Measurements from ENCODE around the gene AKAP13.

AKAP13 gene

GRCh38 chr15:85722374-85723152 is 342.2 kb downstream of the AKAP13 start:
- in situ Hi-C loops (cut with MboI; ENCODE audit: low sequenced_read_pairs): no loop called here

- in situ Hi-C loops (cut with MboI; ENCODE audit: low sequenced_read_pairs): no loop called here
Measured at GRCh38 chr15:85723960-85724945, 343.9 kb downstream of the AKAP13 start.

- in situ Hi-C loops (cut with MboI; ENCODE audit: low sequenced_read_pairs): loop anchor here (5.0 kb wide), 1 partner anchor 112 kb away; no protein-coding TSS in a partner anchor
Measured at GRCh38 chr15:85725019-85725418, 344.6 kb downstream of the AKAP13 start.

GRCh38 chr15:85725564-85725963 is 345.2 kb downstream of the AKAP13 start:
- in situ Hi-C loops (cut with MboI; ENCODE audit: low sequenced_read_pairs): loop anchor here (5.0 kb wide), 1 partner anchor 112 kb away; no protein-coding TSS in a partner anchor

- in situ Hi-C loops (cut with MboI; ENCODE audit: low sequenced_read_pairs): loop anchor here (5.0 kb wide), 1 partner anchor 111 kb away; no protein-coding TSS in a partner anchor
Measured at GRCh38 chr15:85726454-85726853, 346.1 kb downstream of the AKAP13 start.

GRCh38 chr15:85727068-85727467 is 346.7 kb downstream of the AKAP13 start:
- in situ Hi-C loops (cut with MboI; ENCODE audit: low sequenced_read_pairs): loop anchor here (5.0 kb wide), 1 partner anchor 110 kb away; no protein-coding TSS in a partner anchor

- in situ Hi-C loops (cut with MboI; ENCODE audit: low sequenced_read_pairs): no loop called here
Measured at GRCh38 chr15:85730001-85730820, 349.8 kb downstream of the AKAP13 start.

GRCh38 chr15:85733416-85733815 is 353.0 kb downstream of the AKAP13 start:
- in situ Hi-C loops (cut with MboI; ENCODE audit: low sequenced_read_pairs): no loop called here

- in situ Hi-C loops (cut with MboI; ENCODE audit: low sequenced_read_pairs): no loop called here
Measured at GRCh38 chr15:85737061-85737460, 356.7 kb downstream of the AKAP13 start.

GRCh38 chr15:85741021-85741421 is 360.6 kb downstream of the AKAP13 start:
- in situ Hi-C loops (cut with MboI; ENCODE audit: low sequenced_read_pairs): no loop called here

GRCh38 chr15:85741662-85742061 is 361.3 kb downstream of the AKAP13 start:
- in situ Hi-C loops (cut with MboI; ENCODE audit: low sequenced_read_pairs): no loop called here

- in situ Hi-C loops (cut with MboI; ENCODE audit: low sequenced_read_pairs): no loop called here
Measured at GRCh38 chr15:85742186-85742821, 361.9 kb downstream of the AKAP13 start.

- in situ Hi-C loops (cut with MboI; ENCODE audit: low sequenced_read_pairs): no loop called here
Measured at GRCh38 chr15:85743392-85744055, 363.1 kb downstream of the AKAP13 start.

- in situ Hi-C loops (cut with MboI; ENCODE audit: low sequenced_read_pairs): no loop called here
Measured at GRCh38 chr15:85744579-85744978, 364.2 kb downstream of the AKAP13 start.

- in situ Hi-C loops (cut with MboI; ENCODE audit: low sequenced_read_pairs): no loop called here
Measured at GRCh38 chr15:85745023-85745422, 364.6 kb downstream of the AKAP13 start.

GRCh38 chr15:85745525-85746150 is 365.2 kb downstream of the AKAP13 start:
- in situ Hi-C loops (cut with MboI; ENCODE audit: low sequenced_read_pairs): no loop called here

GRCh38 chr15:85746641-85747040 is 366.2 kb downstream of the AKAP13 start:
- in situ Hi-C loops (cut with MboI; ENCODE audit: low sequenced_read_pairs): no loop called here

- in situ Hi-C loops (cut with MboI; ENCODE audit: low sequenced_read_pairs): no loop called here
Measured at GRCh38 chr15:85748176-85748575, 367.8 kb downstream of the AKAP13 start.

- in situ Hi-C loops (cut with MboI; ENCODE audit: low sequenced_read_pairs): no loop called here
Measured at GRCh38 chr15:85748729-85749128, 368.3 kb downstream of the AKAP13 start.
